H1 (cell line): ENCODE results near the gene TXNL4A. TPM values are rescaled to one million over a fixed set of nuclear protein-coding genes. Genes with fewer than 3 reads are reported as not detected.

ENCODE experiments used
- CREB1 ChIP-seq: IDR thresholded peaks from 2 replicates; pipeline ENCODE4 v1.6.1; 2012; ENCODE audit warnings: inconsistent platforms
- KDM4A ChIP-seq: IDR thresholded peaks from one replicate; pipeline ENCODE4 v1.7.1; 2012; ENCODE audit warnings: low read depth, mild to moderate bottlenecking, moderate library complexity, low read length, inconsistent platforms; ENCODE audit not compliant: severe bottlenecking
- polyA plus RNA-seq, 7 experiments: library from polyadenylated mRNA; depleted of rRNA in 3 of 7; stranded (reverse) in 5 of 7; unstranded in 2 of 7; fragments of >200 nt in 5 of 7; fragments of 200-250 nt in 2 of 7; gene quantifications; 1 replicate in 5 of 7; 2 replicates in 1 of 7; 4 replicates in 1 of 7; pipeline versions ENCODE4 v1.2.1 to v1.2.3, GENCODE V29; 2011 to 2013; ENCODE audit warnings: missing spikeins in 2 of 7, mixed read lengths in 2 of 7
- total RNA-seq: library from RNA; stranded (reverse); fragmentation: NEBNext Ultra II Directional; extraction: Animal tissue kit (Norgen Biotek cat#: 25700); gene quantifications from 2 replicates; pipeline ENCODE4 v1.2.1, GENCODE V29; 2021

Gene TXNL4A
- total and polyA plus RNA-seq, 2 of the 8 experiments (the other 6 are each of a cell fraction or from before 2014, with no cell fraction given) = 169 to 181 TPM

- TF ChIP-seq KDM4A (no peak), CREB1 (no peak)
These were observed 4.6 kb downstream of the TXNL4A start (continued) for GRCh38 chr18:79983793-79984192.
